ENCODE results near the gene NOC2L. TPM values are rescaled to one million over a fixed set of nuclear protein-coding genes. Genes with fewer than 3 reads are reported as not detected.

Gene NOC2L
- total and polyA plus RNA-seq, 2 donors (not counting 3 experiments of a cell fraction or from before 2014, with no cell fraction given), result 55.3 to 87.9 TPM

GRCh38 chr1:928825-929661, 30.0 kb downstream of the NOC2L start:
- ChIA-PET POLR2A (no interaction called here), CTCF (interaction anchor here (1.4 to 2.9 kb wide), 4 partner anchors 10 to 60 kb away, joined by 3 to 13 read pairs (median 4); no protein-coding TSS in a partner anchor)
- Histone ChIP-seq H3K9ac (replicated peaks; ENCODE audit: extremely low read depth, insufficient read depth, low read length) (no peak overlapping the region), H3K79me2 (ENCODE audit: control insufficient read depth, insufficient read depth, low read length) (no peaks in the 10 kb centered on the region), H2AFZ (ENCODE audit: low read depth, low read length) (no peak overlapping the region), H3K4me2 (ENCODE audit: insufficient read depth, low read length) (no peak overlapping the region), H4K20me1 (replicated peaks; ENCODE audit: control insufficient read depth, extremely low read depth, insufficient read depth, low read length) (no peaks in the 10 kb centered on the region), H3K27me3 (ENCODE audit: control insufficient read depth in 2 of 2, insufficient read depth in 2 of 2, low read length in 2 of 2) (peaks cover 19 to 20% of the 10 kb centered on the region in 2 experiments), H3K9me3 (replicated peaks; ENCODE audit: control insufficient read depth, insufficient read depth, low read length) (no peaks in the 10 kb centered on the region), H3K27ac (ENCODE audit: insufficient read depth, low read depth, low read length) (no peak overlapping the region), H3K4me1 (ENCODE audit: control insufficient read depth, extremely low read depth, insufficient read depth, low read length) (no peaks in the 10 kb centered on the region), H3K4me3 (replicated peaks in 1 of 3; ENCODE audit: insufficient read depth in 1 of 3, low read depth in 1 of 3, low read length in 3 of 3) (no peak overlapping the region), H3K36me3 (ENCODE audit: control insufficient read depth in 2 of 2, extremely low read depth in 1 of 2, insufficient read depth in 2 of 2, low read length in 2 of 2) (no peaks in the 10 kb centered on the region), H3K9me1 (replicated peaks; ENCODE audit: control insufficient read depth, extremely low read depth, insufficient read depth, low read length) (no peaks in the 10 kb centered on the region)
- FAIRE-seq (no peak), DNase-seq (ENCODE audit: low read depth, low spot score) (no peak)
- BruUV-seq (replicated peaks), result no TSS peak
- dilution Hi-C loops (cut with MboI; ENCODE audit: extremely low pct_ligation_motif_present, low sequenced_read_pairs) (no loop called here), intact Hi-C loops (cut with micrococcal nuclease) (no loop called here)
- TF ChIP-seq GATA2 (IDR thresholded peaks at IDR 0.05; ENCODE audit: insufficient read depth, insufficient read length, low read depth, low read length), result no peak
- TF ChIP-seq POLR2AphosphoS5 (IDR thresholded peaks at IDR 0.05; ENCODE audit: insufficient read depth, low read depth, low read length), result no peak
- no peak for TF ChIP-seq MAX (IDR thresholded peaks at IDR 0.05; ENCODE audit: insufficient read depth, insufficient read length)
- no peak for TF ChIP-seq JUN (IDR thresholded peaks at IDR 0.05; ENCODE audit: borderline replicate concordance, insufficient read depth, insufficient read length, low read depth)
- TF ChIP-seq EZH2 (IDR thresholded peaks at IDR 0.05; ENCODE audit: borderline replicate concordance, low read depth, low read length, severe bottlenecking), result no peak
- no peak for TF ChIP-seq FOS (IDR thresholded peaks at IDR 0.05; ENCODE audit: borderline replicate concordance, insufficient read depth, low read length)
- TF ChIP-seq MYC (IDR thresholded peaks at IDR 0.05; ENCODE audit: low read depth, low read length), result no peak
- no peak for TF ChIP-seq CTCF (IDR thresholded peaks at IDR 0.05; ENCODE audit: extremely low read depth in 1 of 2, insufficient read depth in 1 of 2, low read depth in 1 of 2, low read length in 2 of 2)
- TF ChIP-seq POLR2A (IDR thresholded peaks at IDR 0.05; ENCODE audit: low read depth, low read length), result no peak

All from endothelial cell of umbilical vein (primary cell).